B cell (primary cell): ENCODE results near the gene RAP1GAP2.

Experiments
- CTCF ChIP-seq: fragments of 200-600 bp; IDR thresholded peaks from one replicate; pipeline ENCODE4 v1.8.0; 2022; ENCODE audit warnings: antibody characterized with exemption, mild to moderate bottlenecking
- EZH2 ChIP-seq: IDR thresholded peaks from 2 replicates; pipeline ENCODE4 v1.6.1; 2012; ENCODE audit warnings: borderline replicate concordance, low read depth, mild to moderate bottlenecking, moderate library complexity, low read length; ENCODE audit not compliant: insufficient read depth, poor library complexity, severe bottlenecking

DNA sequence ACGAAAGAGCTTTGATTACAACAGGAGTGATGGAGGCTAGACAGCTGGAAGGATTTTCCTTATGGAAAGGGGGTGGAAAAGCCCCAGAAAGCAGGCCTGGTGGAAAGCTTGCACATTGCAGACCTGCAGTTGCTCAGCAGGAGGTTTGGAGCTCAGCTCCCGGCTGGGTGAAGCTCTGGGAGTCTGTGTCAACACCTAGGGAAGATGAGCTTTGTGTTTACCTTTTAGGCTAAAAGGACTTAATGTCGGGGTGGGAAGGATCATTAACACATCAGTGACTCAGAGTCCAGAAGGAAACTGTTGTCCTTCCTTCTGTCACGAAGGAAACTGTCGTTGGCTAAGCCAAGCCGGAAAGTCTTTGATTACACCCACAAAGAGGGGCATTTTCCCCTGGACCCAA is 48.2 kb downstream of the RAP1GAP2 start:
- no peak for TF ChIP-seq CTCF
- TF ChIP-seq EZH2, result no peak
